T-helper 2 cell treated with Interferon-gamma antibody and Interleukin-4, amounts not matched to agents 5 μg/mL and 100 μg/mL, for 36 hours (primary cell): Measurements from ENCODE around the gene OR13G1.
"Not testable (repeated sequence)": the region's sequence is repeated elsewhere in the genome, so short reads cannot be mapped to it uniquely, and the experiment has no call there.

Experiments used
- DNase-seq: peaks from one replicate; pipeline ENCODE4 v3.0.0; 2021; ENCODE audit warnings: low spot score
- H3K27ac Mint-ChIP-seq: one replicate; pipeline ENCODE4 v1.8.0; 2021; ENCODE audit warnings: mild to moderate bottlenecking, mixed read lengths
- H3K27me3 Mint-ChIP-seq: one replicate; pipeline ENCODE4 v1.8.0; 2021; ENCODE audit warnings: low read depth, mixed read lengths
- H3K36me3 Mint-ChIP-seq: one replicate; pipeline ENCODE4 v1.8.0; 2021; ENCODE audit warnings: low read depth, mixed read lengths
- H3K4me1 Mint-ChIP-seq: one replicate; pipeline ENCODE4 v1.8.0; 2021; ENCODE audit warnings: low read depth, mixed read lengths
- H3K4me3 Mint-ChIP-seq: one replicate; pipeline ENCODE4 v1.8.0; 2022; ENCODE audit warnings: mild to moderate bottlenecking, moderate library complexity, mixed read lengths
- H3K9me3 Mint-ChIP-seq: one replicate; pipeline ENCODE4 v1.8.0; 2021; ENCODE audit warnings: mixed read lengths

Gene OR13G1

GRCh38 chr1:247679639-247680038, at the start of gene OR13G1:
Gene OR13G1 (minus strand): TSS chr1:247679739. CDS start chr1:247673041, 6,698 bp downstream.
- no peaks in the 10 kb centered on the region for H3K36me3 Mint-ChIP-seq
- no peak within 1 kb of the TSS for H3K27ac Mint-ChIP-seq
- H3K9me3 Mint-ChIP-seq: no peaks in the 10 kb centered on the region
- no peaks in the 10 kb centered on the region for H3K27me3 Mint-ChIP-seq
- no peak for DNase-seq
- no peaks in the 10 kb centered on the region for H3K4me1 Mint-ChIP-seq
- H3K4me3 Mint-ChIP-seq: no peak within 1 kb of the TSS

- Mint-ChIP-seq H3K9me3 (peaks cover 12% of the 10 kb centered on the region), H3K27ac (no peak overlapping the region), H3K27me3 (no peaks in the 10 kb centered on the region), H3K4me3 (no peak overlapping the region), H3K36me3 (no peaks in the 10 kb centered on the region), H3K4me1 (no peaks in the 10 kb centered on the region)
- no peak for DNase-seq
Measured at GRCh38 chr1:247721222-247721621, 41.7 kb upstream of the OR13G1 start.

- Mint-ChIP-seq H3K9me3 (peaks cover 3% of the 10 kb centered on the region), H3K4me1 (no peaks in the 10 kb centered on the region)
Measured at GRCh38 chr1:247716546-247716945, 37.0 kb upstream of the OR13G1 start, which contains the start of gene OR6F1. Gene OR6F1 (minus strand): TSS chr1:247716646. CDS start chr1:247712755, 3,891 bp downstream.

GRCh38 chr1:247713753-247714152, 34.2 kb upstream of the OR13G1 start:
- H3K27ac Mint-ChIP-seq: no peak overlapping the region
- no peaks in the 10 kb centered on the region for H3K36me3 Mint-ChIP-seq
- H3K4me1 Mint-ChIP-seq: no peaks in the 10 kb centered on the region
- no peaks in the 10 kb centered on the region for H3K9me3 Mint-ChIP-seq
- H3K27me3 Mint-ChIP-seq: no peaks in the 10 kb centered on the region
- H3K4me3 Mint-ChIP-seq: no peak overlapping the region
- DNase-seq: no peak

More at GRCh38 chr1:247716546-247716945, 37.0 kb upstream of the OR13G1 start, which contains the start of gene OR6F1:
- no peak within 1 kb of the TSS for H3K27ac Mint-ChIP-seq
- no peaks in the 10 kb centered on the region for H3K27me3 Mint-ChIP-seq
- no peak for DNase-seq
- H3K36me3 Mint-ChIP-seq: no peaks in the 10 kb centered on the region
- no peak within 1 kb of the TSS for H3K4me3 Mint-ChIP-seq

- DNase-seq, H3K9me3 Mint-ChIP-seq, H3K4me1 Mint-ChIP-seq, H3K27me3 Mint-ChIP-seq, H3K4me3 Mint-ChIP-seq, H3K27ac Mint-ChIP-seq, H3K36me3 Mint-ChIP-seq: not testable (repeated sequence)
Measured at GRCh38 chr1:247710681-247711080, 31.1 kb upstream of the OR13G1 start.

GRCh38 chr1:247701338-247701737, 21.8 kb upstream of the OR13G1 start:
- Mint-ChIP-seq H3K4me3 (no peak overlapping the region), H3K4me1 (no peaks in the 10 kb centered on the region), H3K36me3 (no peaks in the 10 kb centered on the region), H3K27me3 (no peaks in the 10 kb centered on the region), H3K27ac (no peak overlapping the region), H3K9me3 (peaks cover under 1% of the 10 kb centered on the region)
- no peak for DNase-seq

DNA sequence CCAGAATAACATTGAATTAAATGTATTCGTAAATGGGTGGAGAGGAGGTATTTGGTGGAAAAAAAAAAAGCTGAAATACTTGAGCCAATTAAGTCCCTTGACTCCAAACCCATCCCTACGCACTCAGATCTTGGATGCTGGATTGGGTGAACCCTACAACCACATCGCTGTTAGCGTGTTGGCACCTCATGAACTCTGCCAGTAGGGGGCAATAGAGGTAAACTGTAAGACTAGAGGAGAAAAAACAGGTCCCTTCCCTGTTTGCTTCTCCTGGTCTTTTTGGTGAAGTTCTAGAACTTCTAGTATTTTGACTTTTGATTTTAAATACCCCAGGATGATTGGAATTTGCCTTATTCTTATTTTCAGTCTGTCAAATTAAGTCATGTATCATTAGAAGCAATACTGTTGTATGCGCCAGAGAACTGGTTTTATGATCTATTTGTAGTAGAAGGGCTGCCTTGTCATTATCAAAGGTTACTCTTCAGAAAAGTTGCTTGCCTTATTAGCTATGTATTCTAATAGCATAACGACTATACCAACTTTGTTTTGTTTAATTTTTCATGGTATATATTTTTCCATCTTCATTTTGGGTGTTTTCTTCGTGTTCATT, 1.9 kb upstream of the OR13G1 start:
- no peak for DNase-seq
- H3K4me1 Mint-ChIP-seq: no peaks in the 10 kb centered on the region

GRCh38 chr1:247680171-247680570, 632 bp upstream of the OR13G1 start:
- Mint-ChIP-seq H3K27me3 (no peaks in the 10 kb centered on the region), H3K4me3 (no peak overlapping the region), H3K9me3 (no peaks in the 10 kb centered on the region), H3K36me3 (no peaks in the 10 kb centered on the region), H3K27ac (no peak overlapping the region), H3K4me1 (no peaks in the 10 kb centered on the region)
- no peak for DNase-seq

More for the DNA sequence above, 1.9 kb upstream of the OR13G1 start:
- no peak overlapping the region for H3K4me3 Mint-ChIP-seq
- H3K27me3 Mint-ChIP-seq: no peaks in the 10 kb centered on the region
- no peak overlapping the region for H3K27ac Mint-ChIP-seq
- no peaks in the 10 kb centered on the region for H3K9me3 Mint-ChIP-seq
- H3K36me3 Mint-ChIP-seq: no peaks in the 10 kb centered on the region

- no peaks in the 10 kb centered on the region for H3K4me1 Mint-ChIP-seq
- H3K27me3 Mint-ChIP-seq: no peaks in the 10 kb centered on the region
- H3K4me3 Mint-ChIP-seq: no peak overlapping the region
- no peak for DNase-seq
- H3K27ac Mint-ChIP-seq: no peak overlapping the region
- H3K9me3 Mint-ChIP-seq: no peaks in the 10 kb centered on the region
- H3K36me3 Mint-ChIP-seq: no peaks in the 10 kb centered on the region
Measured at GRCh38 chr1:247669225-247669624, 10.3 kb downstream of the OR13G1 start.

DNA sequence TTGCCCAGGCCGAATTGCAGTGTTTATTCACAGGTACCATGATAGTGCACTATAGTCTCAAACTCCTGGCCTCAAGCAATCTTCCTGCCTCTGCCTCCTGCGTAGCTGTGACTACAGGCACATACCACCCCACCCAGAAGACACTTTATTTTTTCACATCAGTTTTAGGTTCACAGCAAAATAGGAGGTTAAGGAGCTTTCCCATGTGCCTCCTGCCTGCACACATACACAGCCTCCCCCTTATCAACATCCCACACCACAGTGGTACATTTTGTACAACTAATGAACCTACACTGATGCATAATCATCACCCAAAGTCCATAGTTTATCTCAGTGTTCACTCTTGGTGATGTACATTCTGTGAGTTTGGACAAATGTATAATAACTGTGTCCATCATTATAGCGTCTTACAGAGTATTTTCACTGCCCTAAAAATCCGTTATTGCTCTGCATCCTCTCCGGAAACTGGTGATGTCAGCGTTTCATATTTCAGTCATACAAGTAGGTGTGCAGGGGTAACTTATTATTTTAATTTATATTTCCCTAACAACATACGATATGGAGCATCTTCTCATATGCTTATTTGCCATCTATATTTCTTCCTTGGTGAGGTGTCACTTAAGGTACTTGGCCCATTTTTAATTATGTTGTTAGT, 23.2 kb downstream of the OR13G1 start:
- Mint-ChIP-seq H3K36me3 (no peaks in the 10 kb centered on the region), H3K4me3 (no peak overlapping the region), H3K27ac (no peak overlapping the region), H3K9me3 (no peaks in the 10 kb centered on the region), H3K4me1 (no peaks in the 10 kb centered on the region), H3K27me3 (no peaks in the 10 kb centered on the region)
- no peak for DNase-seq

DNA sequence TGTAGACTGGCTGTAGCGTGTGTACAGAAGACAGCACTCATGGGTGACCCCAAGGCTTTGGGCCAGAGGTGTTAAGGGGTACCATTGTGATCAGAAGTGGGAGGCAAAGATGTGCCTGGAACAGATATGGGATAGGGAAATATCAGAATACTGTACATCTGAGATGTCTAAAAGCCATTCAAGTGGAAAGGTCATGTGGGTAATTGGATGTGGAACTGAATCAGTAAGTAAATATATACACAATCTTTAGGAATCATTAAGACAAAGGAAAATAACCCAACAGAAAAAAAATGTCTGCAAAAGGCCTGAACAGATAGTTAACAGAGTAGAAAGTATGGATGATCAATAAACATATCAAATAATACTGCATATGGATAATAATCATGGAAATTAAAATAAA, 26.5 kb downstream of the OR13G1 start:
- Mint-ChIP-seq H3K4me3 (no peak overlapping the region), H3K9me3 (no peaks in the 10 kb centered on the region), H3K27me3 (no peaks in the 10 kb centered on the region), H3K27ac (no peak overlapping the region), H3K4me1 (no peaks in the 10 kb centered on the region), H3K36me3 (no peaks in the 10 kb centered on the region)
- DNase-seq: no peak

- Mint-ChIP-seq H3K27me3 (no peaks in the 10 kb centered on the region), H3K9me3 (no peaks in the 10 kb centered on the region), H3K27ac (no peak overlapping the region), H3K4me1 (no peaks in the 10 kb centered on the region), H3K36me3 (no peaks in the 10 kb centered on the region), H3K4me3 (no peak overlapping the region)
- DNase-seq: no peak
Measured at GRCh38 chr1:247647864-247648263, 31.7 kb downstream of the OR13G1 start.

DNA sequence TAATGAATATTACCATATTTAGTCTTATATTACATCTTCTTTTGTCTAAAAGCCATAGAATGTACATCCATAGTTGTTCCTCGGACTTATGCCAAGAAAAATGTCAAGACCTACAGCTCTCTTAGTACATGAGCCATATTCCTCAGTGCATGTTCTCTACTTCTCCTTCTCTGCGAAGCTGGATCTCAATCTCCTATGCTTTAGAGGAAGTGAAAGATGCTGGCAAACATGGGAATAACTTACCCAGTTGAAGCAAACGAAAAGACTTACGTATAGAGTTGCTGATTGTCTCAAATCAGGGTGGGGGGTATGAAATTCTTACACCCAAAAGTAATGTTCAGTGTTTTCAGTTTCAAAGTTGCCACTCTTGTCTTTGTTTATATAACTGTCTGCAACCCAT, 32.7 kb downstream of the OR13G1 start:
- Mint-ChIP-seq H3K27ac (no peak overlapping the region), H3K27me3 (no peaks in the 10 kb centered on the region), H3K9me3 (no peaks in the 10 kb centered on the region), H3K4me3 (no peak overlapping the region), H3K36me3 (no peaks in the 10 kb centered on the region), H3K4me1 (no peaks in the 10 kb centered on the region)
- no peak for DNase-seq

DNA sequence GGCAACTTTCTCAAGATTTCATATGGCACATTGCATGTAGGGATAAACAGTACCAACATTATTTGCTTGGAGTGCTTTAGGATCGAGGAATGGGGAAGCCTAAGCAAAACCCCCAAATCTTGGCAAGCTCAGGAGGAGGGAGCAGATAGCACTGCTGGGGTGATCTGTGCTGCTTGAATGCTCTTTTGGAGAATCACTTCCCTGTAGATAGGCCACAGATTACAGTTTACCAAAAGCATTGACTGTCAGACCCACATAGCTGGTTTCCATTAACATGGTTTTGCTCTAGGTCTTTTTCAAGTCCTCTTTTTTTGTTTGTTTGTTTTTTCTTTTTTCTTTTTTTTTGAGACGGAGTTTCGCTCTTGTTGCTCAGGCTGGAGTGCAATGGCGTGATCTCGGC, 36.8 kb downstream of the OR13G1 start:
- peaks cover 4% of the 10 kb centered on the region for H3K27me3 Mint-ChIP-seq
- H3K4me1 Mint-ChIP-seq: no peaks in the 10 kb centered on the region
- no peak overlapping the region for H3K4me3 Mint-ChIP-seq
- H3K9me3 Mint-ChIP-seq: no peaks in the 10 kb centered on the region
- no peak overlapping the region for H3K27ac Mint-ChIP-seq
- H3K36me3 Mint-ChIP-seq: no peaks in the 10 kb centered on the region
- no peak for DNase-seq
